ENCODE measurements around the gene HLF. TPM values are rescaled to one million over a fixed set of nuclear protein-coding genes. Genes with fewer than 3 reads are reported as not detected.

HLF gene
- total RNA-seq, 4 donors from 2014 or later, result 137 to 176 (median 154) TPM

DNA sequence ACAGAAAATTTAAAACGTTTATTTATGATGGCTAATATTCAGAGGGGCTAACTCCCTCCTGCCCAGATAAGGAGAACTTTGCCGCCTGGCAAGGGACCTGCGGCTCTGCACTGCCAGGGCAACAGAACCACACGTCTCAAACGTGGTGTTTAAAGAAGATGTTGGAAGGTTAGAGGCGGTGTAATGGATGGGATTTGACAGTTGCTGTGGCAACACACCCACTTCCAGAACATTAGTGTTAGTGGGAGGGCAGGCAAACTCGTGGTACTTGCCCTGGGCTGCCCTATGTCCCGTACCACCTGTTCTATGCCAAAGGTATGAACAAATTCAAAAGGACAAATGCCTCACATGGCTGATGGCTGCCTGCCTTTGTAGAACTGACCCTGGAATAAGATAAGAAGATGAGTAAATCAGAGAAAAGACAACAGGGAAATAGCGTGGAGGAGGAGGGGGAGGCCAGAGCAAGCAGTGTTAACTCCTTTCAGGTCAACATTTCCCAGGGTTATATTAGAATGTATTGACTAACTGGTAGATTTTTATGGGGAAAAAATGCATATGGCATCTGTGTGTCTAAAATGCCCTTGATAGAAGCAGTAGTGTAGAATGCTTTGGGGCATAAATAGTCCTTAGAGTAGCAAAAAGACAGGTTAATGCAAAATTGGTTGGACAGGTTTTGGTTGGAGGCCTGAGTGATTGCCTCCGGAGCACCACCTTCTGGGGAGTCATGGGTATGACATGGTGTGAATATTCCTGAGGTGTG lies 30.8 kb downstream of the HLF start:
- H3K9me3 ChIP-seq, result no peaks in the 10 kb centered on the region
- TF ChIP-seq EP300 (IDR thresholded peaks at IDR 0.05) (peak; percentile 88), POLR2A (IDR thresholded peaks at IDR 0.05; ENCODE audit: low read depth) (no peak), POLR2AphosphoS5 (IDR thresholded peaks at IDR 0.05) (peak; percentile 75 to 86)
- TF ChIP-seq, protein P1, sequence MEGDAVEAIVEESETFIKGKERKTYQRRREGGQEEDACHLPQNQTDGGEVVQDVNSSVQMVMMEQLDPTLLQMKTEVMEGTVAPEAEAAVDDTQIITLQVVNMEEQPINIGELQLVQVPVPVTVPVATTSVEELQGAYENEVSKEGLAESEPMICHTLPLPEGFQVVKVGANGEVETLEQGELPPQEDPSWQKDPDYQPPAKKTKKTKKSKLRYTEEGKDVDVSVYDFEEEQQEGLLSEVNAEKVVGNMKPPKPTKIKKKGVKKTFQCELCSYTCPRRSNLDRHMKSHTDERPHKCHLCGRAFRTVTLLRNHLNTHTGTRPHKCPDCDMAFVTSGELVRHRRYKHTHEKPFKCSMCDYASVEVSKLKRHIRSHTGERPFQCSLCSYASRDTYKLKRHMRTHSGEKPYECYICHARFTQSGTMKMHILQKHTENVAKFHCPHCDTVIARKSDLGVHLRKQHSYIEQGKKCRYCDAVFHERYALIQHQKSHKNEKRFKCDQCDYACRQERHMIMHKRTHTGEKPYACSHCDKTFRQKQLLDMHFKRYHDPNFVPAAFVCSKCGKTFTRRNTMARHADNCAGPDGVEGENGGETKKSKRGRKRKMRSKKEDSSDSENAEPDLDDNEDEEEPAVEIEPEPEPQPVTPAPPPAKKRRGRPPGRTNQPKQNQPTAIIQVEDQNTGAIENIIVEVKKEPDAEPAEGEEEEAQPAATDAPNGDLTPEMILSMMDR (IDR thresholded peaks at IDR 0.05), result peak; percentile 87 to 95 (median 87)
- intact Hi-C loops (cut with DNase I), result loop anchor here (2.0 to 5.0 kb wide), 2 partner anchors 33 to 57 kb away; partner anchors contain the start of gene HLF
- 40% methylated on average over 10 of the region's 10 CpGs for WGBS
- peak overlapping the region; percentile 77 to 99 (median 95) for H3K27ac ChIP-seq (replicated peaks in 1 of 4)
- H3K36me3 ChIP-seq, result peaks cover 0 to 43% (median 2%) of the 10 kb centered on the region in 4 donors
- H3K27me3 ChIP-seq, result no peaks in the 10 kb centered on the region
- no peak for DNase-seq (ENCODE audit: extremely low spot score)
- peak overlapping the region in 1 of 4 donors; percentile 16 for H3K4me3 ChIP-seq
- H3K4me1 ChIP-seq, result peaks cover 22 to 65% (median 45%) of the 10 kb centered on the region in 4 donors

DNA sequence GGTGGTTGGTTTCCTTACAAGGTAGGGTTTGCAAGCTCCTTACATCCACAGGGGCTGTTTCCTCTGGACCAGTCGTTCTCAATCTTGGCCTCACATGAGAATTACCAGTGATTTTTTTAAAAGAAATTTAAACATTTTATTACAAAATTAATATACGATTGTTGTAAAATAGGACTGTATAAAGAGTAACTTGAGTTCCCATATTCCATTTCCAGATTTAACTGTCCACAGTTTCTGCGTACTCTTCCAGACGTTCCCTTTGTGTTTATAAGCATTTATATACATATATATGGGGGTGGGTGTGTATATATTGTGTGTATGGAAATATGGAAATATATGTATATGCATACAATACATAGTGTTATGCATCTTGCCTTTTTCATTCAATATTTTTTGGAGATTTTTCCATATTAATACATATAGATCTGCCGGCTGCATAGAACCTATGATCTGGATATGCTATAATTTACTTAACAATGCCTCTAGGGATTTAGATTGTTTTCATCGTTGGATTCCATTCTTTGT lies 31.5 kb downstream of the HLF start:
- 39% methylated on average over 6 of the region's 6 CpGs for WGBS
- DNase-seq (ENCODE audit: extremely low spot score), result no peak
- intact Hi-C loops (cut with DNase I), result loop anchor here (2.0 to 5.0 kb wide), 2 partner anchors 34 to 57 kb away; partner anchors contain the start of gene HLF
- Histone ChIP-seq H3K9me3 (no peaks in the 10 kb centered on the region), H3K27me3 (no peaks in the 10 kb centered on the region), H3K4me3 (no peak overlapping the region), H3K27ac (replicated peaks in 1 of 4) (peak overlapping the region; percentile 77 to 99 (median 95)), H3K4me1 (peaks cover 18 to 67% (median 45%) of the 10 kb centered on the region in 4 donors), H3K36me3 (peaks cover 0 to 39% (median 2%) of the 10 kb centered on the region in 4 donors)
- TF ChIP-seq POLR2AphosphoS5 (IDR thresholded peaks at IDR 0.05) (no peak), EP300 (IDR thresholded peaks at IDR 0.05) (no peak)

DNA sequence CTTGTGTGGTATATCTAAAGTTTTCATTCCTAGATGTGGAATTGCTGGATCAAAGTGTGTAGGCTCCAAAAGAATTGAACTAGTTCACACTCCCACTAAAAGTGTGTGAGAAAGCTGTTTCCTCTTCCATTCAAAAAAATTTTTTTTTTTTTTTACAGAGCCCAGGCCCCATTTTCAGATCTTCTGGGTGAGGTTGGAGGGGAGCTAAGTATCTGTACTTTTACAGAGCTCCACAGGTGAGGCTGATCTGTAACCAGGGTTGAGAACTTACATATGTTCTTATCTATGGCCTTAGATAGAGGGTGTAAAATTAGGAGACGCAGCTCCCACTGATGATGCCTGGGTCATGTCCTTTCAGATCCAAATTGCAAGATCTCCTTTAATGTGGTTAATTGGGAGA lies 31.9 kb downstream of the HLF start:
- no peaks in the 10 kb centered on the region for H3K9me3 ChIP-seq
- TF ChIP-seq POLR2A (IDR thresholded peaks at IDR 0.05; ENCODE audit: low read depth) (no peak), POLR2AphosphoS5 (IDR thresholded peaks at IDR 0.05) (no peak), EP300 (IDR thresholded peaks at IDR 0.05) (no peak)
- TF ChIP-seq, protein P1 (IDR thresholded peaks at IDR 0.05), result no peak
- H3K27me3 ChIP-seq, result no peaks in the 10 kb centered on the region
- intact Hi-C loops (cut with DNase I), result loop anchor here (2.0 to 5.0 kb wide), 2 partner anchors 34 to 58 kb away; partner anchors contain the start of gene HLF
- H3K36me3 ChIP-seq, result peaks cover 0 to 36% (median 2%) of the 10 kb centered on the region in 4 donors
- no peak overlapping the region for H3K4me3 ChIP-seq
- peaks cover 20 to 72% (median 50%) of the 10 kb centered on the region in 4 donors for H3K4me1 ChIP-seq
- 94% methylated on average over 1 of the region's 1 CpG for WGBS
- H3K27ac ChIP-seq (replicated peaks in 1 of 4), result peak overlapping the region; percentile 77 to 99 (median 95)
- no peak for DNase-seq (ENCODE audit: extremely low spot score)

DNA sequence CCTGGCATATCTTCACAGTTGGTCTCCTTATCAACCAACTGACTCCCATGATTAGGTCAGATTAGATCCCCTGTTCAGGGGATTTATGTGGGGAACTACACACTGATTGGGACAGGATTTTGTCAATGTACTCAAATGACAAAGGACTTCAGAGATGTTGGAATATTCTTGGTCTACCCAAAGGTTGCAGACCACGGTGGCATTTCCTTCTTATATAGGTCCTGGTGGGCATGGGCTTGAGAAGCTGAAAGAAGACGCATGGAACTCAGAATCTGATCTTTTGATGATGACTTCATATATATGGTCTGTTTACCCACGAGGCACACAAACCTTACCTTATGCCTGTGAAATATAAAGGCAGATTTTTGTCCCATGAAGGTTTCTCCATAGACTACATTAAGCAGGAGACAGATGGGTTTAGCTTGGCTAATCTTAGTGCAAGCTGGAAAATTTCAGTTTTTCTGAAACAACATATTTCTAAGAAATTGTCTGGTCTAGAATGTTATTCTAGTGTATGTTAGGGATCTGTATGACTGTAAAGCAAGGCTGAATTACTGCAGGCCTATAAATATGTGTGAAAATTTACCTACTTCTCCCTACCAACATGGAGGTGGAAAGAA lies 33.5 kb downstream of the HLF start:
- H3K4me1 ChIP-seq, result peaks cover 33 to 82% (median 63%) of the 10 kb centered on the region in 4 donors
- no peak for DNase-seq (ENCODE audit: extremely low spot score)
- no peaks in the 10 kb centered on the region for H3K27me3 ChIP-seq
- 77% methylated on average over 3 of the region's 3 CpGs for WGBS
- peak overlapping the region in 1 of 4 donors; percentile 30 for H3K27ac ChIP-seq (replicated peaks in 1 of 4)
- H3K4me3 ChIP-seq, result no peak overlapping the region
- H3K9me3 ChIP-seq, result no peaks in the 10 kb centered on the region
- intact Hi-C loops (cut with DNase I), result loop anchor here (5.0 kb wide), 1 partner anchor 36 kb away; the partner anchor contains the start of gene HLF
- peaks cover 0 to 36% (median 3%) of the 10 kb centered on the region in 4 donors for H3K36me3 ChIP-seq
- TF ChIP-seq EP300 (IDR thresholded peaks at IDR 0.05) (no peak), POLR2AphosphoS5 (IDR thresholded peaks at IDR 0.05) (no peak), POLR2A (IDR thresholded peaks at IDR 0.05; ENCODE audit: low read depth) (no peak)
- TF ChIP-seq, protein P1 (IDR thresholded peaks at IDR 0.05), result no peak
